ENCODE data around the gene OTOS.

The OTOS gene

DNA sequence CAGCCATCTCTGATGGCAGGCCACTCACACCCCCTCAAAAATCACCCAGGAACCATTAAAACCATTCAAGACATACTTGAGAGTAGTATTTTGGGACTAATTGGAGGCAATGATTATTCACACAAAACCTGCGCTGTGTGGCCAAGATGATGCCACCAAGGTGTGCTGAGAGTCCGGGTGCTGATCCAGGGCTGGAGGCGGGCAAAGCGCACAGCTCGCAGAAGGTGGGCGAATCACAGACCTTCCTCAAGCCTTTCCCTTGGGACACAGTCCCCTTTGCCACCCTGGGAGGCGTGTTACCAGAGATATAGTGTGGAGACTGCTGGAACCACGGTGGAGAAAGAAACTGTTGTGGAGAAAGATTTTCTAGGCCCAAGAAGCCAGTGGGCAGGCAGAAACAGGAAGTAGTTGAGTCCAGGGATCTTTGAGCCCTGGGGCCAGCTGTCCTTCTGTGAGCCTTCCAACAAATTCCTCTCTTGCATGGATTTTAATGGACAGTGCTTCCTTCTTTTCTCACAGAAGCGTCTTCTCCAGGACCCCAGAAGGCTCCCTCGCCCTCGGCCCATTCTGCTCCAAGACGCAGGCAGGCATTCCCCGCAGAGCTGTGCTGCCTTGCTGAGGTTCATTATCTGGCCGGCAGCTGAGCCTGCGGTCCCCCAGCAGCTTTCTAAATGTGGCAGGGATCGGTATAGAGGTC, 12.4 kb downstream of the OTOS start:
- no peak overlapping the region for H3K27ac ChIP-seq
- TF ChIP-seq ZFX (IDR thresholded peaks at IDR 0.05; ENCODE audit: borderline replicate concordance) (no peak), CTCF (IDR thresholded peaks at IDR 0.05) (no peak)

DNA sequence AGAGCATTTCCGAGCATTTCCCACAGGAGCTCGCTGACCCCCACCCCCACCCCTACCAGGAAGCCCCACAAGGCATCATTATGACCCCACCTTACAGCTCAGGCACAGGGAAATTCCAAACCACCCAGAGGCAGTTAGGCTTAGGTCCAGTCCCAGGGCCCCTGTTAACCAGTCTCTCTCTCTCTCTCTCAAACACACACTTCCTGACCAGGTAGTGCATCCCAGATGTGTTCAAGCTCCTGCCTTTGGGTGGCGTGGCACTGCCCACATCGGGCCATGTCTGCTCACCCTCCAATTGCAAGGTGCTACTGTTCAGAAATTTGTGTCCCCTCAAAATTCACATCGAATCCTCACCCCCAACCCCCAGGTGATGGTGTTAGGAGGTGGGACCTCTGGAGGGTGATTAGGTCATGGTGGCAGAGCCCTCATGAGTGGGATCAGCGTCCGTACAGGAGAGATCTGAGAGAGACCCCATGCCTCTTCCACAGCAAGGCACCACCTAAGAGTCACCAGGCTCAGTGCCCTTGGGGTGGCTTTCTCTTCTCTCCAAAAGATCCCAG, 13.2 kb downstream of the OTOS start:
- no peak overlapping the region for H3K27ac ChIP-seq
- TF ChIP-seq ZFX (IDR thresholded peaks at IDR 0.05; ENCODE audit: borderline replicate concordance): no peak
- TF ChIP-seq CTCF (IDR thresholded peaks at IDR 0.05): no peak

- no peak overlapping the region for H3K27ac ChIP-seq
- TF ChIP-seq CTCF (IDR thresholded peaks at IDR 0.05) (no peak), ZFX (IDR thresholded peaks at IDR 0.05; ENCODE audit: borderline replicate concordance) (no peak)
These were observed 13.7 kb downstream of the OTOS start for GRCh38 chr2:240126731-240127130.

DNA sequence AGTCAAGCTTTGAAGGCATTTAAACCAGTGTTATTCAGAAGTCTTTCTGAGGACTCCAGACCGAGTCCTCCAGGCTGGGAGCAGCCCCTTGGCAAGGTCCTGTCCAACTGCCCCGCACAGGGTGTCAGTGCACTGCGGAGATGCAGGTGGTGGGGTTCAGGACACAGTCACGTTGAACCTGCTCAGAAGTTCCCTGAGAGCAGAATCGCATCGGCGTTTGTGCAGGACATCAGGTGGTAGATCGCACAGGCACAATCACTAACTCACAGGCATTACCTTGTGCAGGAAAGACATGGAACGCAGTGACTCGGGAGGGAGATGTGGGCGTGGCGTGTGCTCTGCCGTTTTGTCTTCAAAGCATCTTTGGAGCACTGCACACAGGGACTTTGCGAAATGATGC, 14.7 kb downstream of the OTOS start:
- TF ChIP-seq CTCF (IDR thresholded peaks at IDR 0.05): no peak
- TF ChIP-seq ZFX (IDR thresholded peaks at IDR 0.05; ENCODE audit: borderline replicate concordance): no peak
- H3K27ac ChIP-seq: no peak overlapping the region

DNA sequence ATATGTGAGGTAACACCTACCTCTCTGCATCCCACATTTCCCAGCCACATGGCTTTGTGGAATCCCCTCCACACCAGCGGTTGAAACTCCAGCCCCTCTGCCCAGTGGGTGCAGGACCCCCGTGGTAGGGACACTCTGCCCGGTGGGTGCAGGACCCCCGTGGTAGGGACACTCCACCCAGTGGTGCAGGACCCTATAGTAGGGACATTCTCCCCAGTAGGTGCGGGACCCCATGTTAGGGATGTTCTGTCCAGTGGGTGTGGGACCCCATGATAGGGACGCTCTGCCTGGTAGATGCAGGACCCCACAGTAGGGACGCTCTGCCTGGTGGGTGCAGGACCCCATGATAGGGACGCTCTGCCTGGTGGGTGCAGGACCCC, 15.8 kb downstream of the OTOS start:
- no peak overlapping the region for H3K27ac ChIP-seq
- TF ChIP-seq ZFX (IDR thresholded peaks at IDR 0.05; ENCODE audit: borderline replicate concordance) (no peak), CTCF (IDR thresholded peaks at IDR 0.05) (no peak)

DNA sequence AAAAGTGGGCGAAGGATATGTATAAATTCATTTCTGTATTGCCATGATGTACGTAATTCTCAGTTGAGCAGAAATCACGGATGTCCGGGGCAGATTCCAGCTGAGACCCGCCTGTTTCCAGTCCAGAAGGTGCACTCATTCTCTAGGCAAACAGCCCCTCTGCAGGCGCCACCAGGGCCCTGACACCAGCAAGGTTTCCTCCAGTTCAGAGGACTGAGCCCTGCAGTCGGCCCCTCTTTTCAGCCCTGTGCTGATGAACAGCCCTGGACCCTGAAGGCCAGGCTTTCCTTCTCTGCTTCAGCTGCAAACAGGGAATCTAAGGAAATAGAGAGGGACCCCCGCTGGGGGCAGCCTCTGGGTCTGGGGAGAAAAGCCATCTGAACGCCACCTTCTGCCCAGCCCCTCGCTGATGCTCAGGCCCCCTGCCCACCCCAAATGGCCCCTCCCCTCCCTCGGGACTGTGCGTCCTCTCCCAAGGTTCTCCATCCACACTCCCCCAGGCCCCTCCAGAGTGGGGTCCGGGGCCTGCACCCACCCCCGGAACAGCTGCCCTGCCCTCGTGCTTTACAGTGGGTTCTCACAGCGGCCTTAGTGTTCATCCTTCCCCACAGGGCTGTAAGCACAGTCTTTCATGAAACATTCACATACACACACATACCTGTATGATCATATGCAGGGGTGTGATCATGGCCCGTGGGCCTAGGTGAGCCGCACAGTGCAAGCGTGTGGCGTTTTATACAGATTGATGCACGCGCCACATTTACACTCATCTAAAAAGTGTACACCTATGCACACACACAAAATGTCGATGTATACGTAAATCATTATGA, 16.4 kb downstream of the OTOS start:
- H3K27ac ChIP-seq: no peak overlapping the region
- no peak for TF ChIP-seq ZFX (IDR thresholded peaks at IDR 0.05; ENCODE audit: borderline replicate concordance)
- no peak for TF ChIP-seq CTCF (IDR thresholded peaks at IDR 0.05)

GRCh38 chr2:240121675-240122074, 18.8 kb downstream of the OTOS start:
- TF ChIP-seq CTCF (IDR thresholded peaks at IDR 0.05) (no peak), ZFX (IDR thresholded peaks at IDR 0.05; ENCODE audit: borderline replicate concordance) (no peak)
- H3K27ac ChIP-seq: no peak overlapping the region

All from 22Rv1 (cell line).